Posterior vena cava (tissue), 2 donors: Measurements from ENCODE around the gene TRAF3. TPM values are rescaled to one million over a fixed set of nuclear protein-coding genes. Genes with fewer than 3 reads are reported as not detected.

Experiments used
- DNase-seq: peaks from one replicate; pipeline ENCODE4 v3.0.0-alpha.2; 2020; ENCODE audit warnings: low spot score
- intact Hi-C, 2 donors: fragments of 100-400 bp; cut with DNase I; formaldehyde crosslinking; loops; one replicate each; pipeline versions ENCODE4 v1.14.1 to v1.14.2; 2022 to 2023
- long read RNA-seq, 2 donors: library from polyadenylated mRNA; unstranded; transcript quantifications; one replicate each; pipeline ENCODE4 v2.0.0, GENCODE V29; 2020 to 2021
- total RNA-seq, 2 donors: library from RNA; stranded (reverse); fragmentation: NEBNext Ultra II Directional; extraction: Animal tissue kit (Norgen Biotek cat#: 25700); gene quantifications; one replicate each; pipeline ENCODE4 v1.2.1, GENCODE V29; 2021
- donor health status: DM: yes; HTN: yes; CAD: no.
- donor health status: DM: yes; HTN: yes; CAD: no.

The TRAF3 gene
- total RNA-seq: 10 to 100 TPM; 17.8 to 28.0 TPM
- long read RNA-seq, donor 1, partial matches to known transcripts: 0 of 10 reads
- long read RNA-seq, donor 1, other reads (novel, unspliced or antisense): 9 of 10 reads
- long read RNA-seq, donor 2, partial matches to known transcripts: 4 of 24 reads
- long read RNA-seq, donor 2, other reads (novel, unspliced or antisense): 16 of 24 reads

- DNase-seq: peak; percentile 90
- intact Hi-C loops: loop anchor here in 1 of 2 donors (2.0 to 10.0 kb wide), 3 partner anchors 56 to 1470 kb away; no protein-coding TSS in a partner anchor
Measured at GRCh38 chr14:102776761-102777710, at the start of gene TRAF3. TSS of gene TRAF3 (plus strand) at chr14:102777449. CDS start at chr14:102870202, 92,753 bp downstream.

- peak; percentile 23 for DNase-seq
- intact Hi-C loops: no loop called here
Measured at GRCh38 chr14:102728501-102728900, 48.7 kb upstream of the TRAF3 start.

- intact Hi-C loops: no loop called here
- DNase-seq: no peak
Measured at GRCh38 chr14:102729268-102729667, 48.0 kb upstream of the TRAF3 start.

- intact Hi-C loops: no loop called here
- peak; percentile 12 for DNase-seq
Measured at GRCh38 chr14:102729825-102730224, 47.4 kb upstream of the TRAF3 start.

GRCh38 chr14:102731101-102731870 lies 46.0 kb upstream of the TRAF3 start:
- peak; percentile 56 for DNase-seq
- intact Hi-C loops: no loop called here

- intact Hi-C loops: no loop called here
- DNase-seq: peak; percentile 59
Measured at GRCh38 chr14:102731871-102732800, 45.1 kb upstream of the TRAF3 start.

- peak; percentile 18 for DNase-seq
- intact Hi-C loops: no loop called here
Measured at GRCh38 chr14:102732924-102733323, 44.3 kb upstream of the TRAF3 start.

- peak; percentile 58 for DNase-seq
- intact Hi-C loops: no loop called here
Measured at GRCh38 chr14:102733326-102733725, 43.9 kb upstream of the TRAF3 start.

GRCh38 chr14:102734436-102734835 lies 42.8 kb upstream of the TRAF3 start:
- DNase-seq: peak; percentile 24
- intact Hi-C loops: no loop called here

- peak; percentile 63 for DNase-seq
- intact Hi-C loops: no loop called here
Measured at GRCh38 chr14:102736956-102737355, 40.3 kb upstream of the TRAF3 start.

- peak; percentile 17 for DNase-seq
Measured at GRCh38 chr14:102737402-102738372, 39.6 kb upstream of the TRAF3 start.

GRCh38 chr14:102738373-102739189 lies 38.7 kb upstream of the TRAF3 start:
- intact Hi-C loops: no loop called here
- peak; percentile 36 for DNase-seq

More at GRCh38 chr14:102737402-102738372, 39.6 kb upstream of the TRAF3 start:
- intact Hi-C loops: no loop called here

- intact Hi-C loops: no loop called here
- no peak for DNase-seq
Measured at GRCh38 chr14:102739190-102739469, 38.1 kb upstream of the TRAF3 start.

- no peak for DNase-seq
- intact Hi-C loops: no loop called here
Measured at GRCh38 chr14:102746634-102747438, 30.4 kb upstream of the TRAF3 start.

GRCh38 chr14:102748806-102749205 lies 28.4 kb upstream of the TRAF3 start:
- intact Hi-C loops: no loop called here
- DNase-seq: no peak
